HTR-8/SVneo (cell line): ENCODE measurements around the gene CMBL.

Experiments
- DNase-seq: peaks from one replicate; pipeline ENCODE4 v3.0.0; 2011; ENCODE audit warnings: low spot score, mixed read lengths; ENCODE audit not compliant: insufficient read length
- FAIRE-seq: peaks from 2 replicates; lab custom pipeline; 2011; peaks lifted over from hg19 to GRCh38; lab: Jason Lieb, UNC

Gene CMBL

GRCh38 chr5:10233011-10233410 lies 74.7 kb downstream of the CMBL start:
- FAIRE-seq (no peak), DNase-seq (no peak)

GRCh38 chr5:10232386-10232785 lies 75.3 kb downstream of the CMBL start:
- no peak for DNase-seq
- FAIRE-seq = no peak

- FAIRE-seq (no peak), DNase-seq (no peak)
These were observed 78.2 kb downstream of the CMBL start for GRCh38 chr5:10229306-10230048.

- FAIRE-seq = no peak
These were observed 79.4 kb downstream of the CMBL start for GRCh38 chr5:10228288-10228687.

More at GRCh38 chr5:10228288-10228687, 79.4 kb downstream of the CMBL start:
- DNase-seq = no peak
